Activated CD4-positive, alpha-beta T cell treated with anti-CD3 and anti-CD28 coated beads, Interleukin-2, Interleukin-6, amounts not matched to agents 100 ng/mL and 50 ng/mL, durations not matched to agents 16 hours and 8 hours (primary cell): Measurements from ENCODE around the gene ZGPAT.

Source experiments
- DNase-seq: peaks from one replicate; pipeline ENCODE4 v3.0.0-alpha.2; 2020

The ZGPAT gene

DNA sequence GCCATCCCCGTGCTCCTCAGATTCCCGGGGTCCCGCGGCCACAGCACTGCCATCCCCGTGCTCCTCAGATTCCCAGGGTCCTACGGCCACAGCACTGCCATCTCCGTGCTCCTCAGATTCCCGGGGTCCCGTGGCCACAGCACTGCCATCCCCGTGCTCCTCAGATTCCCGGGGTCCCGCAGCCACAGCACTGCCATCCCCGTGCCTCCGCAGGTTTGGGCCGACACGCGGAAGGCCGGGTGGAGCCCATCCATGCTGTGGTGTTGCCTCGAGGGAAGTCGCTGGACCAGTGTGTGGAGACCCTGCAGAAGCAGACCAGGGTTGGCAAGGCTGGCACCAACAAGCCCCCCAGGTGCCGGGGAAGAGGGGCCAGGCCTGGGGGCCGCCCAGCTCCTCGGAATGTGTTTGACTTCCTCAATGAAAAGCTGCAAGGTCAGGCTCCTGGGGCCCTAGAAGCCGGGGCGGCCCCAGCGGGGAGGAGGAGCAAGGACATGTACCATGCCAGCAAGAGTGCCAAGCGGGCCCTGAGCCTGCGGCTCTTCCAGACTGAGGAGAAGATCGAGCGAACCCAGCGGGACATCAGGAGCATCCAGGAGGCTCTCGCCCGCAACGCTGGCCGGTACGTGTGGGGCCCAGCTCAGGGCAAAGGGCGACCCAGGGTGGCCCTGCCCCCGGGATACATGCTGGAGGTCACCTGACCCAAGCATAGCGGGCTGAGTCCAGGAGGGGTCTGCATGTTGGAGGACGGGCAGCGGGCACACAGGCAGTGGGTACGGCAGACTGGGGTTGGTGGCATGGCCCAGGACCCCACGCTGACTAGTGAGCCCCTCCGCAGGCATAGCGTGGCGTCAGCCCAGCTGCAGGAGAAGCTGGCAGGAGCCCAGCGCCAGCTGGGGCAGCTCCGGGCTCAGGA is 27.4 kb downstream of the ZGPAT start:
- DNase-seq: no peak

DNA sequence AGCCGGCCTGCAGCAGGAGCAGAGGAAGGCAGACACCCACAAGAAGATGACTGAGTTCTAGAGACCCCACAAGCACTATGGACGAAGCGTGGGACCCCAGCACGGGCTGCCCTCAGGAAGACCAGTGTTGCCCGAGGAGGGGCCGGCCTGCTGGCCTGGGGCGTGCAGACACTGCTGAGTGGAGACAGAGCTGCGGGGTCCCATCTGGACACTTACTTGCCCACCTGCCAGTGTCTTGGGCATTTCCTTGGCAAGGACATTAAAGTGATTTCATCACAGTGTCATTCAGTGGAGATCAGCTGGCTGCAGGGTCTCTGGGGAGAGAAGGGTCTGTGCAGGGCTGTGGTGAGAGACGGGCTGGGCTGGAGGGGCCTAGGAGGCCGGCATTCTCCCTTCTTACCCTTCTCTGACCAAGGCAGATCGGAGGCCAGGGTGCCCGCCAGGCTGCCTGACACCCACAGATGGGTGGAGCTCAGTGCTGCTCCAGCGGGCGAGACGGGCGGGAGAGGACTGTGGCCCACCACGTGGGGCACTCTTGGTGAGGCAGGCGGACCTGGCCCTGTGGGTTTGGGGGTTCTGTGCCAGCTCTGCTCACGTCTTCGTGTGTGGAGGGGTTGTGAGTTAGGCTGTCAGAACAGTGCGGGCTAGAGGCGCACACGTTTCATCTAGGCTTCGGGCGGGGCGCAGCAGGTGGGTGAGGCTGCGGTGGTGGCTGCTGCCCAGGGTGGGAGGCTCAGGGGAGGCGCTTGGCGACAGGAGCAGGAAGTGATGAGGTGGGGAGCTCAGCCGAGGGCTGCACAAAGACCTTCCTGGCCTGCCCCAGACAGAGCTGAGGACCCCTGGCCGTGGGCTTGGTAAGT is 28.2 kb downstream of the ZGPAT start, which contains the start of gene LIME1:
Gene LIME1 (plus strand): TSS at position 806 of the 860 bp plus-strand sequence. CDS start 886 bp downstream, outside the sequence.
- peak; percentile 66 for DNase-seq

DNA sequence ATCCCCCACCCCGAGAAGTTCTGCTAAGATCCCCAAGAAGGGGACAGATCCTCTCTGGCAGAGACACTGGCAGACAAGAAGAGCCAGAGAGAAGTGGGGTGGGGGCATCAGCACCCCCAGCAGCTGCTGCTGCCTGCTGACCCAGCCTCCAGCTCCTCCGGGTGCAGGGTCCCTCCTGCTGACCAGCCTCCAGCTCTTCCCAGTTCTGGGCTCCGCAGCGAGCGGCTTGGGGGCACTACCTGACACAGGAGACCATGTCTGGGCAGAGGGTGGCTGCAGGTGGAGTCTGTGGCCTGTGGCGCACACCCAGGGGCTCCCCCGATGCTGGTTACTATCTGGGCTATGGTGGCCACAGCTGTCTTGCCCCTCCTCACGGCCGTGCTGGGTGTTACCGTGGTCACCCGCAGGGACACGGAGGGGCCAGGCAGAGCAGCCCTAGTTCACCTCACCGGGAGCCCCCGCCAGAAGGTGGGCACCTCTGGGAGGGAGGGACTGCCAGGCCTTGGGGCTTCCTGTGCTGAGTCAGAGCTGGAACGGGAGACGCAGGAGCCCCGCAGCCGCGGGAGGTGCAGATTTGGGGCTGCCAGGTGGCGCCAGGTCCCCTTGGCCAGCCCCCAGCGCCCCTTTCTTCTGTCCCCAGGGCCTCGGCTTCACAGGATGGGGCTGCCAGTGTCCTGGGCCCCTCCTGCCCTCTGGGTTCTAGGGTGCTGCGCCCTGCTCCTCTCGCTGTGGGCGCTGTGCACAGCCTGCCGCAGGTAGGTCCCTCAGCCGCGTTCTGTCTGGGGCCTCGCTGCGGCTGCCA is 29.3 kb downstream of the ZGPAT start:
- DNase-seq: peak; percentile 61

DNA sequence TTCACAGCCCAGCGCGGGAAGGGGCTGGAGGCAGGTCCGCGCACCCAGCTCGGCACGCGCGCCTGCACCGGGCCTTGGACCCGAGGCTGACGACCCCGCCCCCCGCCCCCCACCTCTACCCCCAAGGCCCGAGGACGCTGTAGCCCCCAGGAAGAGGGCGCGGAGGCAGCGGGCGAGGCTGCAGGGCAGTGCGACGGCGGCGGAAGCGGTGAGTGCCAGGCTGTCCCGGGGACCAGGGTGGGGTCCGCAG is 29.8 kb downstream of the ZGPAT start:
- no peak for DNase-seq

DNA sequence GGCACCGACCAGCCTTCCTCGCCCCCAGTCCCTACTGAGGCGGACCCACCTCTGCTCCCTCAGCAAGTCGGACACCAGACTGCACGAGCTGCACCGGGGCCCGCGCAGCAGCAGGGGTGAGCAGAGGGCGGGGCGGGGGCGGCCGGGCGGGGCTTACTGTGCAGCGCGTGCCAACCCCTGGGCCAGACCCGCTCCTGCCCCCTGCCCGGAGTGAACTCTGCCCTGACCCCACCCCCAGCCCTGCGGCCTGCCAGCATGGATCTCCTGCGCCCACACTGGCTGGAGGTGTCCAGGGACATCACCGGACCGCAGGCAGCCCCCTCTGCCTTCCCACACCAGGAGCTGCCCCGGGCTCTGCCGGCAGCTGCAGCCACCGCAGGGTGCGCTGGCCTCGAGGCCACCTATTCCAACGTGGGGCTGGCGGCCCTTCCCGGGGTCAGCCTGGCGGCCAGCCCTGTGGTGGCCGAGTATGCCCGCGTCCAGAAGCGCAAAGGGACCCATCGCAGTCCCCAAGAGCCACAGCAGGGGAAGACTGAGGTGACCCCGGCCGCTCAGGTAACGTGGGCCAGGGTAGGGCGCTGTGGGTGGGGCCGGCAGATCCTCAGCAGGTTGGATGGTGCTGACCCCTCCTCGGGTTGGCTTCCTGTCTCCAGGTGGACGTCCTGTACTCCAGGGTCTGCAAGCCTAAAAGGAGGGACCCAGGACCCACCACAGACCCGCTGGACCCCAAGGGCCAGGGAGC is 30.3 kb downstream of the ZGPAT start:
- peak; percentile 39 for DNase-seq

DNA sequence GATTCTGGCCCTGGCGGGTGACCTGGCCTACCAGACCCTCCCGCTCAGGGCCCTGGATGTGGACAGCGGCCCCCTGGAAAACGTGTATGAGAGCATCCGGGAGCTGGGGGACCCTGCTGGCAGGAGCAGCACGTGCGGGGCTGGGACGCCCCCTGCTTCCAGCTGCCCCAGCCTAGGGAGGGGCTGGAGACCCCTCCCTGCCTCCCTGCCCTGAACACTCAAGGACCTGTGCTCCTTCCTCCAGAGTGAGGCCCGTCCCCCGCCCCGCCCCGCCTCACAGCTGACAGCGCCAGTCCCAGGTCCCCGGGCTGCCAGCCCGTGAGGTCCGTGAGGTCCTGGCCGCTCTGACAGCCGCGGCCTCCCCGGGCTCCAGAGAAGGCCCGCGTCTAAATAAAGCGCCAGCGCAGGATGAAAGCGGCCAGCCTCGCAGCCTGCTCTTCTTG is 30.9 kb downstream of the ZGPAT start:
- peak; percentile 27 for DNase-seq

DNA sequence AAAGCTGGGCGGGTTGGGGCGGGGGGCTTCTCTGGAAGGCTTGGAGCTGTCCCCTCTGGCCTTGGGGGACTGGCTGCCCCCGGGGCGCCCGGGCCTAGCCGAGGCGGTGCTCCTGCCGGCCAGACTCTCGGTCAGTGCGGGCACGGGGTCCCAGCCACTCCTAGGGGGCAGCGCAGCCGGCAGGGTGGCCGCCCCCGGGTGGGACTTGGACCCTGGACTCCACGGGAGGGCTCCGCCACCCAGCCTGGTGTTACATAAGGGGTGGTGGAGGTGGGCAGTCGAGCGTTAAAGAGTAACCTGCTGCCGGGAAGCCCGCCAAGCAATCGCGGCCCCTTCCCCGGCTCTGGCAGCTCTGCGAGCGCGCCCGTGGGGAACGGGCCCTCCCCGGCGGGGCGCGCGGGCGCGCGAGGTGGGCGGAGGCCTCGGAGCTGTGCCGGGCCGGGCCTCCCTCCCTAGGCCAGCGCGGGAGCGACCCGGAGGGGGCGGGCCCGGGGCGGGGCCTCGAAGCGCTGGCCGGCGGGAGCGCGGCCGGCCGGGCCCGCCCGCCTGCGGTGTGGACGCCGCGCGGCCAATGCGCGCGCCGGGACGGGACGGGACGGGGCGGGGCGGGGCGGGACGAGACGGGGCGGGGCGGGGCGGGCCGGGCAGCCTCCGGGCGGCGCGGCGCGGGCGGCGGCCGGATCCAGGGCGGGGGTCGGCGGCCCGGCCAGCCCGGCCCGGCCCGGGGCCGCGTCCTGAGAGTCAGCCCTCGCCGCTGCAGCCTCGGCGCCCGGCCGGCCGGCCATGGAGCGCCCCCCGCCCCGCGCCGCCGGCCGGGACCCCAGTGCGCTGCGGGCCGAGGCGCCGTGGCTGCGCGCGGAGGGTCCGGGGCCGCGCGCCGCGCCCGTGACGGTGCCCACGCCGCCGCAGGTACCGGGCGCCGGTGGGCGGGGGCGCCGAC is 31.6 kb downstream of the ZGPAT start, which contains the start of gene SLC2A4RG:
Gene SLC2A4RG (plus strand): TSS at position 647 of the 940 bp plus-strand sequence. CDS start 137 bp downstream, at position 784.
- peak; percentile 76 for DNase-seq

DNA sequence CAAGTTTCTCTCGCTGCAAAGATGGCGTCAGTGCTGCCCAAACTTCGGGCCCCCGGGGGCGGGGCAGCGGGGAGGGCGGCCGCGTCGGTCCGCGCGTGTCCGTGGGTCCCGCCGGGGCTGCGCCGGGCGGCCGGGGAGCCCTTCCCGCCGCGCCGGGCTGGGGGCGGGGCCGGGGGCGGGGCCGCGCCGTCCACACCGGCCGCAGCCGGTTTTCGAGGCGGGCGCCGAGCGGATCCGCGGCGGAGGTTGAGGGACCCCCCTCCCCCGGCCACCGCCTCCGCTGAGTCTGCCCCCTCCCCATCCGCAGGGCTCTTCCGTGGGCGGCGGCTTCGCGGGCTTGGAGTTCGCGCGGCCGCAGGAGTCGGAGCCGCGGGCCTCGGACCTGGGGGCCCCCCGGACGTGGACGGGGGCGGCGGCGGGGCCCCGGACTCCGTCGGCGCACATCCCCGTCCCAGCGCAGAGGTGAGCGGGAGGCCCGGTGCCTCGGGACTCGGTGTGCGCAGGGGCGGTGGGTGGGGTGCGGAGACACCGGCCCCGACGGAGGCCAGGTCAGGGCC is 32.3 kb downstream of the ZGPAT start:
- peak; percentile 46 for DNase-seq

DNA sequence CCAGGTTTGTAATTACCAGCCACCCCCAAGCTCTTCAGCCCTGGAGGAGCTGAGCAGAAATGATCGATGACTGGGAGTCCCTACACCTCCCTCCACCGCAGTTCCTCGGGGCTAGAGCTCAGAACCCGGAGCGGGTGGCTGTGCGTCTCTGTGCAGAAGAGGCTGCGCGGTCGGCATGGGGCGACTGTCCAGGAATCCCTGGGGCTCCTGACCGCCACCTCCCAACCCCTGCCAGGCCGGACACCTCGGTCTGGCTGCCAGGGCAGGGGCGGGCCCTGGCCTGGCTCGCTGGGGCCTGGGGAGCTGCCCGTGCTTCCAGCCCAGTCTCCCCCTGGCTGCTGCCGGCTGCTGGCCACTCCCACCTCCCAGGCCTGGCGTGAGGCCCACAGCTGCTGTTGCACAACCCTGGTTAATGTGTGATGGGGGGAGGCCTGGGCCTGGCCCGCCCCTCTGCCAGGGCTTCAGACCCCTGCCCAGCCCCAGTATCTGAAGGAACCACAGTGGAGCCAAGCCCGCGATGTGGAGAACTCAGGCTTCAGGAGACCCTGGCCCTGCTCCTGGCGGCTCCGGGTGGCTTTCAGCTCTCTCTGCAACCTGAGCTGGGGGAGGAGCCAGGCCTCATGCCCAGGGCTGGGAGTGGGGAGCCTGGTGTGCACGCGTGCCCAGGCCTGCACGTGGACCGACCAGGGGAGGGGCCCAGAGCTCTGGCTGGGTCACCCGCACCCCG is 33.0 kb downstream of the ZGPAT start:
- peak; percentile 27 for DNase-seq

DNA sequence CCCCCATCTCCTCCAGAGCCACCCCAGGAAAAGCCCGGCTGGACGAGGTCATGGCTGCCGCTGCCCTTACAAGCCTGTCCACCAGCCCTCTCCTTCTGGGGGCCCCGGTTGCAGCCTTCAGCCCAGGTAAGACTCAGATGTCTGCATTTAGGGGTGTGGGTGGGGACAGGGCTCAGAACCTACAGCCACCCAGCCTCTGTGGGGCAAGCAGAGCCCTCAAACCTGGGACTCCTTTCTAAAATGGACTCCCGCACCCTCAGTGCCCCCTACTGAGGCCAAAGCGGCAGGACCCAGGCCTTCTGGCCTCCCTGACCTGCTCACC is 33.5 kb downstream of the ZGPAT start:
- DNase-seq: no peak

DNA sequence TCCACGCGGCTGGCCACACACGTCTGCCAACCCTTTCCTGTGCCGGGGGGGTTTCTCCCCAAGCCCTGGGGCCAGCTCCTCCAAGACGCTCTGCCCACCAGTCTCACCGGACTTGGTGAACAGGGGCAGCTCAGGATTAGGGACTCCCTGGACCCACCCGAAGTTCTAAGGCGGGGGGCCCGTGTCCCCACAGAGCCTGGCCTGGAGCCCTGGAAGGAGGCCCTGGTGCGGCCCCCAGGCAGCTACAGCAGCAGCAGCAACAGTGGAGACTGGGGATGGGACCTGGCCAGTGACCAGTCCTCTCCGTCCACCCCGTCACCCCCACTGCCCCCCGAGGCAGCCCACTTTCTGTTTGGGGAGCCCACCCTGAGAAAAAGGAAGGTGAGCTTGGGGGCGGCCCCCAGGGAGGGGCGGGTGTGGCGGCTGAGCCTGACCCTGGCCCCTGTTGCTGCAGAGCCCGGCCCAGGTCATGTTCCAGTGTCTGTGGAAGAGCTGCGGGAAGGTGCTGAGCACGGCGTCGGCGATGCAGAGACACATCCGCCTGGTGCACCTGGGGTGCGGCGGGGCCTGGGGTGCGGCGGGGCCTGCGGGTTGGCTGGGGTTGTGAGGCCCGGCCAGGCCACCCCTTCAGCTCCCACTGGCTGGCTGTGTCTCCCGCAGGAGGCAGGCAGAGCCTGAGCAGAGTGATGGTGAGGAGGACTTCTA is 34.0 kb downstream of the ZGPAT start:
- no peak for DNase-seq

DNA sequence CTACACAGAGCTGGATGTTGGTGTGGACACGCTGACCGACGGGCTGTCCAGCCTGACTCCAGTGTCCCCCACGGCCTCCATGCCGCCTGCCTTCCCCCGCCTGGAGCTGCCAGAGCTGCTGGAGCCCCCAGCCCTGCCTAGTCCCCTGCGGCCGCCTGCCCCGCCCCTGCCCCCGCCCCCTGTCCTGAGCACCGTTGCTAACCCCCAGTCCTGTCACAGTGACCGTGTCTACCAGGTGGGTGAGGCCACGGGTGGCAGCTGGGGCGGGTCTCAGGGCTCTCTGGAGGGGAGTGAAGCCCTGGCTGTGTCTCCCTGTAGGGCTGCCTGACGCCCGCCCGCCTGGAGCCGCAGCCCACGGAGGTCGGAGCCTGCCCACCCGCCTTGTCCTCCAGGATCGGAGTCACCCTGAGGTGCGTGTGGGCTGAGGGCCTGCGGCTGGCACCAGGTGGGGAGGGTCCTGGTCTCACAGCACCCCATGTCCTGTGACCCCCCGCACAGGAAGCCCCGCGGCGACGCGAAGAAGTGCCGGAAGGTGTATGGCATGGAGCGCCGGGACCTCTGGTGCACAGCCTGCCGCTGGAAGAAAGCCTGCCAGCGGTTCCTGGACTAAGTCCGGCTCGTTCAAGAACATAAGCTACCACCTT is 34.7 kb downstream of the ZGPAT start:
- DNase-seq: no peak

DNA sequence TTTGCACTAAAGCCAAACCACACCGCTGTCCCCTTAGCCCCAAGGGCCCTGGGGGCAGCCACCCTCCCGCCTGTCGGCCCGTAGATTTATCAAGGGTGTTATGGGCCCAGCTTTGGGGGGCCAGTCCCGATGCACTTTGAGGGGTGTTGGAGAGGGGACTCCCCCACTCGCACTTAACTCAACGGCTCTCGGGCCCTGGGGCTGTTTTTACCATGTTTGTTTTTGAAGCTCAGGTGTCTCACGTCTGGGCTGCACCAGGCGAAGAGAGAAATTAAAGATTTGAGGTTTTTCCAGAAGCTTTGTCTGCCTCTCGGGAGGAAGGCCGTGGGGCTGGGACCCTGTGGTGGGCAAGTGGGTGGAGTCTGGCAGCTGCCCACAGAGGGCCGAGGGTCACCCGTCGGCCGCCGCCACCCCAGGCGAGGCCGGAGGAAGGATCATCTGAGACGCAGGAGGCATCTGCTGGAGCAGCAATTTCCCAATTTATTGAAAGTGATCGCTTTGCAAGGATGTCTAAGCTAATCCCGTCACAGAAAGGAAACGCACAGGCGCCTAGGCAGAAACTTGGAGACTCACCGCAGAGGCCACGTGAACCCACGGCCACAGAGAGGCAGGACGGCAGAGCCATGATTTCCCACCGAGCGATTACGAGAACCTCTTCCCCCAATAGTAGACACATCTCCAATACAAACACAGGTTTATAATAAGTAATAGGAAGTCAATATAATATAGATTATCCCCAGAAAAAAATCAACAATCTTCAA is 35.6 kb downstream of the ZGPAT start:
- DNase-seq: no peak

DNA sequence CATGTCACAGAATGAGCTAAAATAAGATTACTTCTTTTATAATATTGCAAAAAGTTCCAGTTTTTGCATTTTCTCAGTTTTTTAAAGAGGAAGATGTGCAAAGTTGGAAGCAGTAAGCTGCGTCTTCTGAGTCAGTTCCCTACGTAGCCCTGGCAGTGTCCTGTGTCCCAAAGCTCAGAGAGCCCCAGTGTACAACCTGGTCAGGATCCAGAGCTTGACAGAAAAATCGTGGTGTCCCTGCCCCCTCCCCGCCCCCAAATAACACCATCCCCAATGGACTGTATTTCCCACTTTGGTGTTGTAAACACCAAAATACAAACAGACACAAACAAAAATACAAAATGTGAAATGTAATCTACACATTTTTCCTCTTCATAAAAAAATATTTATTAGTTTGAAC is 36.3 kb downstream of the ZGPAT start:
- DNase-seq: no peak

DNA sequence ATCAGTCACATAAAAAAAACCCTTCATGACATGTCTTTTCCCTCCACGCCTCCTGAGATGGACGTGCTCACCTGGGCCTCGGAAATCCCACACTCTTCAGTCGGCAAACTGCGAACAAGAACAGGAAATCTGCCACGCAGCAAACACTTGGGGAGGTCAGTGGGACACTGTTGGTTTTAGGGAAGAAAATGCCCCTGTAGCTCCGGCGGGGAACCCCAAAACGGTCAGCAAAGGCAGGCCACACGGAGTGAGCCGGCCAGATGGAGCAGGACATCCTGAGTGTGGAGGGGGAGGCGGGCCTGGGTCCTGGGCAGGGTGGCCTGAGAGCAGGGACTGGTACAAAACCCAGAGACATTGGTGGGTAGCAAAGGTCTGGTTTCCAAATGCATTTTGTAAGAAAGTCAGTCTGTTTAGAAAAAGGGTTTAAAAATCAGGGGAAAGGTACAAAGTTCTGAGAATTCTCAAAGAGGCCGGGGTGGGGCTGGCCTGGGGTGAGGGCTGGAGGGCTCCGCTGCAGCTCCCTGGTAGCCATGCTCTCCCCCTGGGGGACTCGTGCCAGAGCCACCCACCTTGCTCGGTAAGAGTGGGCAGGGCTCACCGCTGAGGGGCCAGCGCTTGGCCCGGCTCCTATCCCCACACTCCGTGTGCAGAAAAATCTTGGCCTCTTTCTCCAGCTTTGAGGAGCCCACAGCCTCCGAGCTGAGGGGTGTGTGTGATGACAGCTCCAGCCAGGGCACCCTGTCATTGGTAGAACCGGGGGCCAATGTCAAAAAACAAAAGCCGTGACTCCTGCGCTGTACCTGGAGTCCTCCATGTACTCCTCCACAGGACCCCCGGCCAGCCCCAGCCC is 37.0 kb downstream of the ZGPAT start:
- DNase-seq: no peak

DNA sequence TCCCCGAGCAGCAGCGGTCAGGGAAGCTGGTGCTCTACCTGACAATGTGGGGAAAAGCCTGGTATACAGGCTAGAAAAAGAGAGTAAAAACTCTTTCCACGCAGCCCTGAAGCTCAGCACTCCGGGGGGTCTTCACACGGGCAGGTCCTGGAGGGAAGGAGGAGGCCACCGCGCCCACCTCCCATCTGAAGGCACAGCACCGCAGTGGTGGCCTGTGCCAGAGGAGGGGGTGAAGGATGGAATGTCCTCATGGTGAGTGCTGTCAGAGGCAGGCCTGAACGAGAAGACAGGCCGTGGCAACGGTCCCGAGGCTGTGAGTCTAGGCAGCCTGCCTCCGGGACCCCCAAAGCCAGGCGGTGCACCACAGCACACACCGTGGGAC is 37.6 kb downstream of the ZGPAT start:
- no peak for DNase-seq
